Spleen (tissue), 11 donors: ENCODE results near the gene MYO5B. TPM values are rescaled to one million over a fixed set of nuclear protein-coding genes. Genes with fewer than 3 reads are reported as not detected.

Experiments
- DNase-seq: peaks from one replicate; pipeline ENCODE4 v3.0.0-alpha.2; 2020
- H3K27ac ChIP-seq, 8 donors: fragments of 200-600 bp; sonication (generic) in 7 of 8; 1 replicate in 4 of 8; 2 replicates in 4 of 8; pipeline versions ENCODE4 v1.5.0 to v1.8.0; 2016 to 2021; ENCODE audit warnings: inconsistent platforms in 4 of 8, mild to moderate bottlenecking in 4 of 8, moderate library complexity in 1 of 8
- H3K27me3 ChIP-seq, 7 donors: fragments of 200-600 bp; sonication (generic) in 6 of 7; replicated peaks in 1 of 7; 1 replicate in 4 of 7; 2 replicates in 3 of 7; pipeline versions ENCODE4 v1.5.0 to v1.8.0; 2016 to 2021; ENCODE audit warnings: inconsistent platforms in 3 of 7, mild to moderate bottlenecking in 1 of 7
- H3K36me3 ChIP-seq, 6 donors: fragments of 200-600 bp; sonication (generic) in 5 of 6; 1 replicate in 4 of 6; 2 replicates in 2 of 6; pipeline versions ENCODE4 v1.5.0 to v1.8.0; 2016 to 2021; ENCODE audit warnings: inconsistent platforms in 2 of 6
- H3K4me1 ChIP-seq, 6 donors: fragments of 200-600 bp; sonication (generic) in 5 of 6; 1 replicate in 3 of 6; 2 replicates in 3 of 6; pipeline versions ENCODE4 v1.5.0 to v1.8.0; 2016 to 2021; ENCODE audit warnings: inconsistent platforms in 3 of 6
- H3K4me3 ChIP-seq, 8 donors: fragments of 200-600 bp; sonication (generic) in 7 of 8; 1 replicate in 4 of 8; 2 replicates in 4 of 8; pipeline versions ENCODE4 v1.5.0 to v1.8.0; 2016 to 2021; ENCODE audit warnings: inconsistent platforms in 4 of 8, mild to moderate bottlenecking in 4 of 8, moderate library complexity in 2 of 8
- H3K9me3 ChIP-seq, 8 donors: fragments of 200-600 bp; sonication (generic) in 7 of 8; 1 replicate in 4 of 8; 2 replicates in 4 of 8; pipeline versions ENCODE4 v1.5.0 to v1.8.0; 2016 to 2021; ENCODE audit warnings: inconsistent platforms in 4 of 8
- CTCF ChIP-seq, 11 experiments: fragments of 200-600 bp in 7 of 11; fragments of 450-650 bp in 4 of 11; sonication (generic) in 4 of 11; IDR thresholded peaks in 8 of 11; conservative IDR thresholded peaks in 3 of 11; 1 replicate in 7 of 11; 2 replicates in 4 of 11; pipeline versions ENCODE4 v1.4.0 to v1.8.0; 2016 to 2021; ENCODE audit warnings: antibody characterized with exemption in 11 of 11, inconsistent platforms in 4 of 11, mild to moderate bottlenecking in 1 of 11
- POLR2A ChIP-seq, 3 donors: fragments of 450-650 bp; IDR thresholded peaks; one replicate each; pipeline ENCODE4 v1.5.1; 2017; ENCODE audit warnings: antibody characterized with exemption in 3 of 3, mild to moderate bottlenecking in 1 of 3
- POLR2AphosphoS5 ChIP-seq, 3 donors: sonication (generic); formaldehyde crosslinking; IDR thresholded peaks; one replicate each; pipeline ENCODE4 v1.5.1; 2017; ENCODE audit warnings: antibody characterized with exemption in 3 of 3
- WGBS, 5 donors: extraction: QIAGEN DNeasy Blood & Tissue Kit in 3 of 5; methylation state at CpG; one replicate each; pipeline versions ENCODE4 v1.1.5 to v1.1.7; 2013 to 2018; 5-methylcytosine and 5-hydroxymethylcytosine counted together
- intact Hi-C: fragments of 100-400 bp; cut with DNase I; formaldehyde crosslinking; loops from one replicate; pipeline ENCODE4 v1.15.0; 2023; ENCODE audit warnings: low total_unique reads
- polyA plus RNA-seq, 3 donors: library from polyadenylated mRNA; stranded (reverse); fragments of 200-250 nt; gene quantifications; one replicate each; pipeline ENCODE4 v1.2.1, GENCODE V29; 2013
- total RNA-seq, 7 donors: library from RNA; depleted of rRNA in 3 of 7; stranded (reverse); fragments of >200 nt in 3 of 7; fragmentation: NEBNext Ultra II Directional in 4 of 7; extraction: Animal tissue kit (Norgen Biotek cat#: 25700) in 4 of 7; gene quantifications; one replicate each; pipeline versions ENCODE4 v1.1.0 to v1.2.1, GENCODE V29; 2016 to 2021
- donor health status: healthy with polysubstance abuse.
- donor health status: DM: no; HTN: no; CAD: no; lungs with moderate emphysema.
- donor health status: DM: no; HTN: no; CAD: no.
- donor health status: Bipolar disorder and iron deficiency.
- donor health status: healthy.
- donor health status: DM: no; HTN: no; CAD: no.
- donor health status: DM: yes; HTN: yes; CAD: no.

MYO5B gene
- total and polyA plus RNA-seq, 10 donors: 0.74 to 6.0 (median 2.4) TPM

DNA sequence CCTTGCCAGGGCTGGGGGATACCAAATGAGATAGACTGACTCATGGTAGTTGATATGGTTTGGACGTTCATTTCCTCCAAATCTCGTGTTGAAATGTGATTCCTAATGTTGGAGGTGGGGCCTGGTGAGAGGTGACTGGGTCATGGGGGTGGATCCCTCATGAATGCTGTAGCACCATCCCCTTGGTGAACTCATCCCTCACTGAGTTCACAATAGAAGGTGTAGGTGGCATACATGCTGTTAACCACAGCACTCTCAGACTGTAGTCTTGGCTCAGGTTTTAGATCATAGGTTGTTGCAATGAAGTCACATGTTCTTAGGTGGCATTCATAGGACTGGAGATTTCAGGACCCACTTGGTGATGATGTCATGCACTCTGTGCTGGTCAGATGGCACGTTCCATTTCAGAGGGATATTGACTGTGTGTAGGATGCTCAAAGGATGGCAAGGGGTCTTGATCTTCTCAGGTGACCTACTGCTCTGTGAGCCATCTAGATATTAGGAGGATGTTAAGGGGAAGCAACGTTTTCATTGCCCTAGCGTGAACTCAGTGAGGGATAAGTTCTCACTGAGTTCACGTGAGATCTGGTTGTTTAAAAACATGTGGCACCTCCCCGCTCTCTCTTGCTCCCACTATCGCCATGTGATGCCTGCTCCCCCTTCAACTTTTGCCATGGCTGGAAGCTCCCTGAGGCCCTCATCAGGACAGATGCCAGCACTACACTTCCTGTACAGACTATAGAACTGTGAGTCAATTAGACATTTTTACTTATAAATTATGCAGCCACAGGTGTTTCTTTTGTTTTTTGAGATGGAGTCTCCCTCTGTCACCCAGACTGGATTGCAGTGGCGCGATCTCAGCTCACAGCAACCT lies 307.8 kb downstream of the MYO5B start:
- Histone ChIP-seq H3K27ac (no peak overlapping the region), H3K4me1 (no peaks in the 10 kb centered on the region), H3K4me3 (no peak overlapping the region), H3K27me3 (peaks cover 0 to 11% (median 0%) of the 10 kb centered on the region in 7 donors), H3K9me3 (no peaks in the 10 kb centered on the region), H3K36me3 (no peaks in the 10 kb centered on the region)
- intact Hi-C loops: no loop called here
- 41 to 60% (median 54%) methylated on average over 10 of the region's 10 CpGs for WGBS, 5 donors
- DNase-seq: no peak
- no peak for TF ChIP-seq CTCF (IDR thresholded peaks at IDR 0.05 in 8 of 11, conservative IDR thresholded peaks at IDR 0.05 in 3 of 11)
- no peak for TF ChIP-seq POLR2AphosphoS5 (IDR thresholded peaks at IDR 0.05)
- TF ChIP-seq POLR2A (IDR thresholded peaks at IDR 0.05): no peak

GRCh38 chr18:49884959-49885358 lies 310.0 kb downstream of the MYO5B start:
- Histone ChIP-seq H3K4me1 (no peaks in the 10 kb centered on the region), H3K36me3 (no peaks in the 10 kb centered on the region), H3K9me3 (no peaks in the 10 kb centered on the region), H3K4me3 (no peak overlapping the region), H3K27me3 (peaks cover 0 to 4% (median 0%) of the 10 kb centered on the region in 7 donors), H3K27ac (no peak overlapping the region)
- WGBS, 5 donors: 79 to 92% (median 84%) methylated on average over 2 of the region's 2 CpGs
- TF ChIP-seq POLR2A (IDR thresholded peaks at IDR 0.05) (no peak), CTCF (IDR thresholded peaks at IDR 0.05 in 8 of 11, conservative IDR thresholded peaks at IDR 0.05 in 3 of 11) (no peak), POLR2AphosphoS5 (IDR thresholded peaks at IDR 0.05) (no peak)
- intact Hi-C loops: no loop called here
- no peak for DNase-seq

DNA sequence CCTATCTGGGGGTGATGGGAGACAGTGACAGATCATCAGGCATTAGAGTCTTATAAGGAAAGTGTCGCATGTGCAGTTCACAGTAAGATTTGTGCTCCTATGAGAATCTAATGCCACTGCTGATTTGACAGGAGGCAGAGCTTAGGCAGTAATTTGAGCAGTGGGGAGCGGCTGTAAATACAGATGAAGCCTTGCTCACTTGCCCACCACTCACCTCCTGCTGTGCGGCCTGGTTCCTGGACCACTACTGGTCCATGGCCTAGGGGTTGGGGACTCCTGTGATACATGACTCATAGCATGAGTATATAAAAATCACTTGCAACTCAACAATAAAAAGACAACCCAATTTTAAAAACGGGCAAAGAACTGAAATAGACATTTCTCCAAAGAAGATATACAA lies 310.5 kb downstream of the MYO5B start:
- Histone ChIP-seq H3K4me1 (no peaks in the 10 kb centered on the region), H3K9me3 (no peaks in the 10 kb centered on the region), H3K36me3 (no peaks in the 10 kb centered on the region), H3K27ac (no peak overlapping the region), H3K27me3 (peaks cover 0 to 4% (median 0%) of the 10 kb centered on the region in 7 donors), H3K4me3 (no peak overlapping the region)
- DNase-seq: no peak
- no peak for TF ChIP-seq CTCF (IDR thresholded peaks at IDR 0.05 in 8 of 11, conservative IDR thresholded peaks at IDR 0.05 in 3 of 11)
- no peak for TF ChIP-seq POLR2AphosphoS5 (IDR thresholded peaks at IDR 0.05)
- intact Hi-C loops: no loop called here
- WGBS, 5 donors: 81 to 89% (median 86%) methylated on average over 4 of the region's 4 CpGs

DNA sequence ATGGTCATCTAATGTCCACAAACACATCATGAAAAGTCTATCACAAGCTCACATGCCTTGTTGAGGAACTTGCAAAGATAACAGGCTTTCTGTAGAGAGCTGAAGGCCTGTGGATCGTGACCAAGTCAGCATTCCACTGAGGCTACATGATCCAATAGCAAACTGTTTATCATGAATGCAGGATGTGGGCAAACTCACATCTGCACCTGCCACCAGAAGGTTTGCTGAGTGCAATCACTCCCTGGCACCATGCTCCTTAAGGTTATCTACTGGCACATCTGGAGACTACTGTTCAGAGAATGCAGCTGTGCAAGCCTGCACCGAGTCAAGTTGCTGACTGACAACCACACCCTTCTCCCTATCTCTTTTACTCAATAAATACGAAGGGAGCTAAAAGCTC lies 314.3 kb downstream of the MYO5B start:
- no peak for DNase-seq
- H3K4me3 ChIP-seq: no peak overlapping the region
- TF ChIP-seq CTCF (IDR thresholded peaks at IDR 0.05 in 8 of 11, conservative IDR thresholded peaks at IDR 0.05 in 3 of 11) (no peak), POLR2AphosphoS5 (IDR thresholded peaks at IDR 0.05) (no peak), POLR2A (IDR thresholded peaks at IDR 0.05) (no peak)
- WGBS, 5 donors: 56 to 69% (median 62%) methylated on average over 3 of the region's 3 CpGs
- no peaks in the 10 kb centered on the region for H3K36me3 ChIP-seq
- no peak overlapping the region for H3K27ac ChIP-seq
- intact Hi-C loops: no loop called here
- H3K4me1 ChIP-seq: no peaks in the 10 kb centered on the region
- H3K9me3 ChIP-seq: no peaks in the 10 kb centered on the region
- H3K27me3 ChIP-seq: peaks cover 0 to 4% (median 0%) of the 10 kb centered on the region in 7 donors
